ENCODE results near the gene HGS.

GRCh38 chr17:81644496-81644895, 39.3 kb upstream of the HGS start:
- TF ChIP-seq SUZ12 (IDR thresholded peaks at IDR 0.05; ENCODE audit: extremely low read depth, insufficient read depth, insufficient read length) (no peak), ZNF274 (IDR thresholded peaks at IDR 0.05; ENCODE audit: low read depth, low read length) (no peak)

Data from NT2/D1 (cell line).